SK-N-MC (cell line): Measurements from ENCODE around the gene MAP4.

Experiments used
- DNase-seq: peaks from one replicate; pipeline ENCODE4 v3.0.0-alpha.2; 2011; ENCODE audit warnings: low read depth, low spot score
- H3K27ac ChIP-seq: fragments of 200-600 bp; sonication (generic); 2 replicates; pipeline ENCODE4 v1.5.1; 2016; ENCODE audit warnings: mixed run types
- H3K36me3 ChIP-seq: fragments of 200-600 bp; sonication (generic); 2 replicates; pipeline ENCODE4 v1.6.1; 2017; ENCODE audit warnings: antibody characterized with exemption, low read length, mixed read lengths; ENCODE audit not compliant: insufficient read depth
- H3K4me3 ChIP-seq: fragments of 200-600 bp; sonication (generic); 2 replicates; pipeline ENCODE4 v1.5.1; 2016
- H3K9ac ChIP-seq: fragments of 200-600 bp; sonication (generic); 2 replicates; pipeline ENCODE4 v1.8.0; 2017; ENCODE audit warnings: mixed run types, mixed read lengths; ENCODE audit not compliant: insufficient read length
- H3K9me3 ChIP-seq: fragments of 200-600 bp; sonication (generic); 2 replicates; pipeline ENCODE4 v1.6.1; 2017; ENCODE audit warnings: low read depth, mild to moderate bottlenecking, antibody characterized with exemption, low read length, moderate library complexity, mixed read lengths
- EZH2 ChIP-seq: fragments of 200-600 bp; sonication (generic); IDR thresholded peaks from one replicate; pipeline ENCODE4 v1.6.1; 2017; ENCODE audit warnings: antibody characterized with exemption
- FOXP2 ChIP-seq: optimal IDR thresholded peaks from 2 replicates; pipeline ENCODE3; 2011; ENCODE audit warnings: mild to moderate bottlenecking, moderate library complexity; ENCODE audit not compliant: insufficient read depth; ENCODE audit errors: extremely low read length, control extremely low read depth
- POLR2AphosphoS5 ChIP-seq: IDR thresholded peaks from 2 replicates; pipeline ENCODE4 v1.6.1; 2012; ENCODE audit warnings: mild to moderate bottlenecking, low read depth, low read length, borderline replicate concordance

The MAP4 gene

DNA sequence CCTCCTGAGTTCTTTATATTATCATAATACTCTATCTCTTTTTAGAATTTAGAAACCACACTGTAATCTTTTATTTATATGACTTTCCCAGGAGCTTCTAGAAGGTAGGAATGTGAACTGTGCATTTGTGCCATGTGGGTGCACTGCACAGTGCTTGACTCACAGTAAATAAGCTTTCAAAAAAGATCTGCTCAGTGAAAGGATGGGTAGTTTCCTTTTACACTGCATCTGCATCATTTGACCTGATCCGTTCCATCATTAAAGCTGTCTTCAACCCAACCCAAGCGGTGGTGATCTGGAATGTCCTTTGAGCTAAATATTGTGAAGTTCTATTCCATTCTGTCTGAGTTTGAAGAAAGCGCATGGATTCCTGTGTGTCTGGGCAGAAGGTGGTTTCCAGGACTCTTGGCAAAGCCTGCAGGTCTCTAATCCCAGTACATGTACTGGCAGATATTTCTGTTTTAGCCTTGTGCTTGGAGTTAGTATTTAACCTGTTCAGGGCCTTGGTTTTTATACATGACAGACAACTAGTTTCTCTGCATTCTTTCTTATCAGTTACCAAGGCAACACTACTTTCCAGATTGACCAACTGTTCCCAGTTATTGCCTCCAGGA lies 116.6 kb downstream of the MAP4 start:
- Histone ChIP-seq H3K9ac (no peak overlapping the region), H3K27ac (no peak overlapping the region), H3K9me3 (no peaks in the 10 kb centered on the region), H3K4me3 (no peak overlapping the region), H3K36me3 (no peaks in the 10 kb centered on the region; the same call in 1 of the 2 replicates)
- TF ChIP-seq FOXP2 (no peak), POLR2AphosphoS5 (no peak), EZH2 (no peak)
- no peak for DNase-seq

DNA sequence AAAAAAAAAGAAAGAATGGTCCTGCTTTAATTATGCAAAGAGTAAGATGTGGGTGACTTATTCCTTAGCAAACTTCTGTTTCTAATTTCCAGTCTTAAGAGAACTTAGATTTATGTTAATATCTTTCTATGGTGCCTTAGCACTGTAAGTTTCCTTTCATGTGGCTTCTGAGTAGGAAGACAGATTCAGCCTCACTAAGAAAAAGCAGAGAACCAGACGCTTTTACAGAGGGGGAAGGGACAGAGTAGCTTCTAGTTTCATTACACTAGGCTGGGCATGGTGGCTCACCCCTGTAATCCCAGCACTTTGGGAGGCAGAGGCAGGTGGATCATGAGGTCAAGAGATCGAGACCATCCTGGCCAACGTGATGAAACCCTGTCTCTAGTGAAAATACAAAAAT lies 118.3 kb downstream of the MAP4 start:
- Histone ChIP-seq H3K9me3 (no peaks in the 10 kb centered on the region), H3K4me3 (no peak overlapping the region), H3K27ac (no peak overlapping the region), H3K9ac (no peak overlapping the region), H3K36me3 (no peaks in the 10 kb centered on the region; the same call in 1 of the 2 replicates)
- DNase-seq: no peak
- TF ChIP-seq POLR2AphosphoS5: no peak
- TF ChIP-seq FOXP2: no peak
- no peak for TF ChIP-seq EZH2

DNA sequence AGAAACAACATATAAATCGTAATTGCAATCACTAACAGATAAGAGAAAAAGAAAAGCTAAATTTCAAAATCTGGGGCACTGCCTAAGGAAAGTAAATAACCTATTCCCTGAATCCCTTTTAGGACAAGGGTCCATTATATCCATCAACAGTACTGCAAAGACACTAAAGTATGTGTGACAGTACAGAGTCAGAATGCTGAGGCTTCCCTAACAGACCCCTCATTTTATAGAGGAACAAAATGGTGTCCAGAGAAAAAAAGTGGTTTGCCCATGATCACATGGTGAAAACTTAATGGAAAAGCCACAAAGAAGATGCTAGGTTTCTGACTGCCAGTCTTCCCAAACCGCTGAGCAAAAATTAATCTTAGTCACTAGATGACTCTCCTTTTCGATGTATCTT lies 119.5 kb downstream of the MAP4 start:
- DNase-seq: no peak
- TF ChIP-seq FOXP2: no peak
- no peak for TF ChIP-seq EZH2
- no peak for TF ChIP-seq POLR2AphosphoS5
- no peak overlapping the region for H3K27ac ChIP-seq
- H3K36me3 ChIP-seq: no peaks in the 10 kb centered on the region; the same call in 1 of the 2 replicates
- no peaks in the 10 kb centered on the region for H3K9me3 ChIP-seq
- no peak overlapping the region for H3K4me3 ChIP-seq
- H3K9ac ChIP-seq: no peak overlapping the region

- no peak for DNase-seq
- TF ChIP-seq FOXP2: no peak
- Histone ChIP-seq H3K9me3 (no peaks in the 10 kb centered on the region), H3K9ac (no peak overlapping the region), H3K27ac (no peak overlapping the region), H3K36me3 (peaks cover under 1% of the 10 kb centered on the region), H3K4me3 (no peak overlapping the region)
These were observed 121.0 kb downstream of the MAP4 start for GRCh38 chr3:47895241-47895640.

DNA sequence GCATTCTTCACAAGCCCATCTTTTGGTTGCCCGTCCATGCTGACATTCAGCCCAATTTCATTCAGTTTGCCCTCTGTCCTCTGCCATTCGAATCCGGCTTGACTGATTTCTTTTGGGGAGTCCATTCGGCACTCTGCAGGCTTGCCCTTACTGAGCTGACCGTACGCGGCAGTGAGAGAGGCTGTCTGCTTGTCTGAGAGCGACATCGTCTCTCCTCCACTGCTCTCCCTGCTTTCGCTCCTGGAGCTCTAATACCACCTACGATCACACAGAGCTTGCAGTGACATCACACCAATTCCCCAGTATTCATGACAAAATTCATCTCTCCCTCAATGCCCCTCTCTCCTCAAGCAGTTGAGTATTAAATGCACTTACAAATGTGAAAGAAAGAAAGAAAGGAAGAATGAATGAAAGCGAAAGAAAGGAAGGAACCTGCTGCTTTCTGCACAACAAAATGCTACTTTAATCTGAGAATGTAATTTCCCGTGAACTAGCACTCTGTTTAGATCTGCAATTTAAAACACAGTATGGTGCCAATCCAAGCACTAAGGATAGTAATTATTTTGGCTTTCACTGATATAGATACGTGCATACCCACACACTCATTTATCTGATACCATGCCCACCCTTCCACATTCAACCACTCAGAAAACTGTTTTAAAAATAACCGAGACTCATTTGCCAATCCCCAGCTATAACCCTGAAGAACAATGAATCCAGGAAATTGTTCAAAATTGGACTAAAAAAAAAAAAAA lies 123.8 kb downstream of the MAP4 start:
- TF ChIP-seq POLR2AphosphoS5 (no peak), EZH2 (no peak), FOXP2 (no peak)
- no peak overlapping the region for H3K9ac ChIP-seq
- peaks cover 17% of the 10 kb centered on the region for H3K36me3 ChIP-seq
- DNase-seq: no peak
- no peaks in the 10 kb centered on the region for H3K9me3 ChIP-seq
- H3K4me3 ChIP-seq: no peak overlapping the region
- no peak overlapping the region for H3K27ac ChIP-seq

- DNase-seq: no peak
- Histone ChIP-seq H3K27ac (no peak overlapping the region), H3K9ac (no peak overlapping the region), H3K9me3 (no peaks in the 10 kb centered on the region), H3K4me3 (no peak overlapping the region), H3K36me3 (peaks cover 17% of the 10 kb centered on the region)
- TF ChIP-seq POLR2AphosphoS5 (no peak), EZH2 (no peak), FOXP2 (no peak)
These were observed 124.6 kb downstream of the MAP4 start for GRCh38 chr3:47891613-47892005.

DNA sequence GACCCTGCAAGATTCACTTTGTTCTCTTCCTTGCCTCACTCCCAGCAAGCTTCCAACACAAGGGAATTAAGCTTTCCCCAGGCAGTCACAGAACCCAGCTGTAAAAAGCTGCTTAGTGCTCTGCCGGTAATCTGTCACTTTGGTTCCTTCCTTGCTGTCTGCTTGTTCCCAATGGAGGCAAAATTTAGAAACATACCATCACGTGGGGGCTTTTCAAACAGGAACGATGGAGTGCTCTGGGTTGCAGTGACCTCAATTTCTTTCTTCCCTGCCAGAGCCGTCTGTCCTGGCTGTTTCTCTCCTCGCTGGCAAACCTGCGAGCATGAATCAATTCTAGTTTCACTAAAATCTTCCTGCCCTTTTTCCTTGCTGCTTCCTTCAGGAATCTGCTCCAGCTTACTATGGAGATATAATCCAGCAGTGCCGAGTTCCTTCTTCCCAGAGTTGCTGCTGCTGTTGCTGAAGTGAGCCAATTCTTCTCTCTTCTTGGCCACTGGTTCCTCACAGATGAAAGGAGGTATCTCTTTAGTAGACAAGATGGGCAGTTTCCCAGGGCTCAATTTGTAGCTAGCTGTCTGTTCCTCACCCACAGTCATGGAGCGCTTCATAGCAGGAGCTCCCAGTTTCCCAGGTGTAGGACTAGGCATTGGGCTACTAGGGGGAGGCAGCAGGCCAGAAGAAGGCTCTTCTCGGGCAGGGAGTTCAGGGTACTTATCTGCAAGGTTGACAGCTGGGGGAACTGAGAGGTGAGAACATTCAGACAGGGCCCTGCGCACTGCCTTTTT lies 125.2 kb downstream of the MAP4 start:
- no peak for TF ChIP-seq FOXP2
- no peak for TF ChIP-seq EZH2
- no peak for TF ChIP-seq POLR2AphosphoS5
- peak overlapping the region; percentile 36; the same call in 1 of the 2 replicates for H3K27ac ChIP-seq
- H3K4me3 ChIP-seq: no peak overlapping the region
- no peak overlapping the region for H3K9ac ChIP-seq
- H3K36me3 ChIP-seq: peaks cover 17% of the 10 kb centered on the region
- no peaks in the 10 kb centered on the region for H3K9me3 ChIP-seq
- no peak for DNase-seq

GRCh38 chr3:47890126-47890827 lies 125.9 kb downstream of the MAP4 start:
- no peak overlapping the region for H3K9ac ChIP-seq
- no peaks in the 10 kb centered on the region for H3K9me3 ChIP-seq
- no peak for TF ChIP-seq POLR2AphosphoS5
- TF ChIP-seq EZH2: no peak
- no peak for TF ChIP-seq FOXP2
- H3K27ac ChIP-seq: peak overlapping the region; percentile 71
- no peak for DNase-seq
- H3K4me3 ChIP-seq: no peak overlapping the region
- H3K36me3 ChIP-seq: peaks cover 17% of the 10 kb centered on the region
